Ectodermal cell (in vitro differentiated cells): ENCODE results near the gene TMEM97.

Experiments used
- H3K27ac ChIP-seq: 2 replicates; pipeline ENCODE4 v1.7.0; 2013; ENCODE audit warnings: mild to moderate bottlenecking, low read depth, low read length; ENCODE audit not compliant: insufficient read depth, poor library complexity, severe bottlenecking
- H3K27me3 ChIP-seq: 2 replicates; pipeline ENCODE4 v1.7.0; 2013; ENCODE audit warnings: mild to moderate bottlenecking, low read length; ENCODE audit not compliant: insufficient read depth, control insufficient read depth, poor library complexity, severe bottlenecking
- H3K36me3 ChIP-seq: one replicate; pipeline ENCODE4 v1.7.0; 2013; ENCODE audit warnings: low read length; ENCODE audit not compliant: control insufficient read depth, insufficient read depth
- H3K4me1 ChIP-seq: one replicate; pipeline ENCODE4 v1.7.0; 2013; ENCODE audit warnings: low read length; ENCODE audit not compliant: control insufficient read depth, insufficient read depth
- H3K4me3 ChIP-seq: 2 replicates; pipeline ENCODE4 v1.7.0; 2013; ENCODE audit warnings: low read depth, low read length, control low read depth; ENCODE audit not compliant: insufficient read depth
- H3K9me3 ChIP-seq: 2 replicates; pipeline ENCODE4 v1.7.0; 2013; ENCODE audit warnings: mild to moderate bottlenecking, low read length, moderate library complexity; ENCODE audit not compliant: control insufficient read depth
- WGBS, 2 experiments: methylation state at CpG; one replicate each; pipeline ENCODE4 v1.1.7; 2013; ENCODE audit warnings: missing lambda C conversion rate in 2 of 2; 5-methylcytosine and 5-hydroxymethylcytosine counted together

The TMEM97 gene

GRCh38 chr17:28370744-28371103 lies 51.7 kb downstream of the TMEM97 start:
- peak overlapping the region; percentile 56 for H3K27ac ChIP-seq
- H3K36me3 ChIP-seq: no peaks in the 10 kb centered on the region
- peaks cover 13% of the 10 kb centered on the region for H3K4me1 ChIP-seq
- H3K9me3 ChIP-seq: no peaks in the 10 kb centered on the region
- no peak overlapping the region for H3K4me3 ChIP-seq
- 88 to 96% methylated on average over 1 of the region's 1 CpG for WGBS, 2 experiments
- H3K27me3 ChIP-seq: peaks cover 34% of the 10 kb centered on the region

- peaks cover 13% of the 10 kb centered on the region for H3K4me1 ChIP-seq
- H3K9me3 ChIP-seq: no peaks in the 10 kb centered on the region
- H3K27ac ChIP-seq: peak within 1 kb of the TSS; percentile 56
- no peaks in the 10 kb centered on the region for H3K36me3 ChIP-seq
- 0 to 1% methylated on average over 80 of the region's 80 CpGs for WGBS, 2 experiments
- H3K4me3 ChIP-seq: peak within 1 kb of the TSS; percentile 46
- peaks cover 34% of the 10 kb centered on the region for H3K27me3 ChIP-seq
Observed at GRCh38 chr17:28371245-28372202, 52.5 kb downstream of the TMEM97 start, which contains the start of gene SARM1. TSS of gene SARM1 (plus strand) at chr17:28371694. CDS start at chr17:28372033, 339 bp downstream.

GRCh38 chr17:28372203-28372944 lies 53.4 kb downstream of the TMEM97 start:
- peak overlapping the region; percentile 46 for H3K4me3 ChIP-seq
- no peaks in the 10 kb centered on the region for H3K36me3 ChIP-seq
- peaks cover 13% of the 10 kb centered on the region for H3K4me1 ChIP-seq
- no peaks in the 10 kb centered on the region for H3K9me3 ChIP-seq
- 12 to 14% methylated on average over 53 of the region's 53 CpGs for WGBS, 2 experiments
- no peak overlapping the region for H3K27ac ChIP-seq
- H3K27me3 ChIP-seq: peaks cover 34% of the 10 kb centered on the region

- H3K4me3 ChIP-seq: no peak overlapping the region
- H3K9me3 ChIP-seq: no peaks in the 10 kb centered on the region
- H3K36me3 ChIP-seq: no peaks in the 10 kb centered on the region
- H3K27ac ChIP-seq: no peak overlapping the region
- H3K27me3 ChIP-seq: peaks cover 34% of the 10 kb centered on the region
- 90% methylated on average over 6 of the region's 6 CpGs for WGBS, 2 experiments
- peaks cover 13% of the 10 kb centered on the region for H3K4me1 ChIP-seq
Observed at GRCh38 chr17:28372945-28373274, 53.9 kb downstream of the TMEM97 start.
